Epidermal melanocyte (primary cell): ENCODE data around the gene PEAK3.

Experiments
- DNase-seq: peaks from one replicate; pipeline ENCODE4 v3.0.0; 2011; ENCODE audit warnings: low spot score; ENCODE audit not compliant: insufficient read length

PEAK3 gene

GRCh38 chr19:2251106-2252054 lies 30.6 kb downstream of the PEAK3 start:
- DNase-seq, result no peak

GRCh38 chr19:2250766-2251105 lies 31.2 kb downstream of the PEAK3 start:
- DNase-seq, result no peak

GRCh38 chr19:2249880-2250765 lies 31.9 kb downstream of the PEAK3 start:
- DNase-seq, result no peak

- DNase-seq, result no peak
These were observed 32.7 kb downstream of the PEAK3 start, which contains the start of gene AMH for GRCh38 chr19:2249010-2249866. AMH (plus strand) TSS chr19:2249323; CDS start chr19:2249333, 10 bp downstream.

GRCh38 chr19:2248136-2249009 lies 33.6 kb downstream of the PEAK3 start:
- no peak for DNase-seq

- DNase-seq, result no peak
These were observed 34.4 kb downstream of the PEAK3 start for GRCh38 chr19:2247433-2248101.

DNA sequence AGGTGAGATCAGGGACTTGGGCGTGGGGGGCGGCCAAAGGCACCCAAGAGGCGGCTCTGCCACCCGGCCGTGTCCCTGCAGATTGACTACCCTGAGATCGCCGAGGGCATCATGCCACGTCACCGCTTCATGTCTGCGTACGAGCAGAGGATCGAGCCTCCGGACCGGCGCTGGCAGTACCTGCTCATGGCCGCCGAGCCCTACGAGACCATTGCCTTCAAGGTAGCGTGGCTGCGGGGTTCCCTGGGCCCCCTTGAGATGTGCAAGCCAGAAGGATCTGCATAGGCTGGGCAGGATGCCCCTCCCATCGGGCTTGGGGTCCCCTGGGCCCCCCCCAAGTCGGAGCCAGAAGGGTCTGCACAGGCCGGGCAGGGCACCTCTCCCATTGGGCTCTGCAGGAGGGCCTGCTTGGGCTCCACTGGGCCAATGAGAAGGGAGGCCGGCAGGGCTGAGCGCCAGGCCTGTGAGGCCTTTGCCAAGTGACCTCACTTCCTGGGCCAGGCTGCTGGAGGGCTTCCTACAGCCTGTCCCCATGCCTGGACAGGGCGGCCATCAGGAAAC lies 35.1 kb downstream of the PEAK3 start:
- no peak for DNase-seq

DNA sequence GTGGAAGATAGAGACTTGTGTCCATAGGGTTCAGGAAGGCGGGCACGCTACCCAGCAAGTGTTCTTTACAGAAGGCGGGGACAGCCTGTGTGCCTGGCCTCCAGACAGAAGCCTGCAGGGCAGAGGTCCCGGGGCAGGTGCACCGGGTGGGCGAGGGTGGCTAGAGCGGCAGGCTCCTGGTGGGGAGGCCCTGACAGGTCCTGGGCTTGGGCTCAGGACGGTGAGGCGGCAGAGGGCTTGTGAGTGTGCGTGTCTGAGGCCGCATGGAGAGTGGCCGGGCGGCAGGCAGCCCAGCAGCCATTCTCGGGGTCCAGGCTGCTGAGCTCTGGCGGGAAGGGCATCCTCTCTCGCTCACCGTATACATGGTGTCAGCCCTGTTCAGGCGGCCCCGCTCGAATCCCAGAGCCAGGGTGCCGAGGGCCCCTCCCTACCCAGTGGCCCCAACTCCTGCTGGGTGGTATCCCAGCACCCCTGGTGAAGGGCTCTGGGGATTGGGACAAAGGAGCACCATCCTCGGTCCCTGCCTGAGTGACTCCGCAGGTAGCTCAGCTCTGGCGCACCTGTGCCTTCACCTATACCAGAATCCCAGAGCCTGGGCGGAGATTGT lies 35.9 kb downstream of the PEAK3 start:
- DNase-seq, result no peak

DNA sequence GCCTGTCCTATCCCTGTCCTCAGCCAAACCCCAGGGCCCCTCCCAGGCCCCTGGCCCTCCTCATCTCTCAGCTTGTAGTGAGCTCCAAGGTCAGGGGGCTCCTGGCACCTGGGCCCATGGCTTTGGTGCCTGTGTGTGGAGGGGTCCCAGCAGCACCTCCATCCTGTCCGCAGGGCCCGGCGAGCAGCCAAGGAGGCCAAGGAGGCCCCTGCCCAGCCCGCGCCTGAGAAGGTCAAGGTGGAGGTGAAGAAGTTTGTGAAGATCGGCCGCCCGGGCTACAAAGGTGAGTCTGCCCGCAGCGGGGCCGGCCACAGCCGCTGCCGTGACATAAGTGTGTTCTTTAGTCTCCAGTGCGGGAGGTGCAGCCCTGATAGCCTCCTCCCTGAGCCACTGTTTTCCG lies 36.7 kb downstream of the PEAK3 start:
- no peak for DNase-seq

DNA sequence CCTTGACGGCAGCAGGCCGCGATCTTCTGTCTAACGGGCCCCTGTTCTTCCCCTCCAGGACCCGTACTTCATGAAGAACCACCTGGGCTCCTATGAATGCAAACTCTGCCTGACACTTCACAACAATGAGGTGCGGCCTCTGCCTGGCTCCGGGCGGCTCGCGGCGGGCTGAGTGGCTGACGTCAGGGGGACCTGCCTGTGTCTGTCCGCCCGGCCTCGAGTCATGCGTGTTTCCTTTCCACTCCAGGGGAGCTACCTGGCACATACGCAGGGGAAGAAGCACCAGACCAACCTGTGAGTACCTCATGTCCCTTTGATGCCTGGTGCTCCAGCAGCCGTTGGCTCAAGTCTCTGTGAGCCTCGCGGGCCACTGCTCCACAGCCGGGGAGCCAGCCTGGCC lies 37.5 kb downstream of the PEAK3 start:
- no peak for DNase-seq

- no peak for DNase-seq
These were observed 37.9 kb downstream of the PEAK3 start for GRCh38 chr19:2244125-2244411.

GRCh38 chr19:2243274-2244124 lies 38.5 kb downstream of the PEAK3 start:
- DNase-seq, result no peak

DNA sequence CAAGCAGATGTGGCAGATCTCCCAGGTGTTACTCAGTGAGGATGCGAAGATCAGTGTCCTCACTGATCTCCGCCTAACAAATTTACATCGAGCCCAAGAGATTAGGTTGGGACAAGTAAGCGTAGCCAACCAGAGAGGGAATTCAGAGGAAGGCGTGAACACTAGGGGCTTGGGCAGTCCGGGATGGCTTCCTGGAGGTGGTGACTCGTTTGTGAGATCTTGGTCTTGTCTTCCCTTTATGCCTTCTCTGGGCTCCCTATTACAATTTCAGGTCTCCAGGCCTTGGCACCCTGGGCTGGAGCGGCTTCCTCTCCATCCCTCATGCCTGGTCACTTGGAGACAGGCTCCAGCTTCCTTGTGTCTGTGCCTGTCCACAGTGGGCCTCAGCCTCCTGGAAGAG lies 39.2 kb downstream of the PEAK3 start:
- no peak for DNase-seq

GRCh38 chr19:2242092-2242537 lies 39.9 kb downstream of the PEAK3 start:
- DNase-seq, result no peak

- no peak for DNase-seq
These were observed 40.9 kb downstream of the PEAK3 start for GRCh38 chr19:2240881-2241760.

DNA sequence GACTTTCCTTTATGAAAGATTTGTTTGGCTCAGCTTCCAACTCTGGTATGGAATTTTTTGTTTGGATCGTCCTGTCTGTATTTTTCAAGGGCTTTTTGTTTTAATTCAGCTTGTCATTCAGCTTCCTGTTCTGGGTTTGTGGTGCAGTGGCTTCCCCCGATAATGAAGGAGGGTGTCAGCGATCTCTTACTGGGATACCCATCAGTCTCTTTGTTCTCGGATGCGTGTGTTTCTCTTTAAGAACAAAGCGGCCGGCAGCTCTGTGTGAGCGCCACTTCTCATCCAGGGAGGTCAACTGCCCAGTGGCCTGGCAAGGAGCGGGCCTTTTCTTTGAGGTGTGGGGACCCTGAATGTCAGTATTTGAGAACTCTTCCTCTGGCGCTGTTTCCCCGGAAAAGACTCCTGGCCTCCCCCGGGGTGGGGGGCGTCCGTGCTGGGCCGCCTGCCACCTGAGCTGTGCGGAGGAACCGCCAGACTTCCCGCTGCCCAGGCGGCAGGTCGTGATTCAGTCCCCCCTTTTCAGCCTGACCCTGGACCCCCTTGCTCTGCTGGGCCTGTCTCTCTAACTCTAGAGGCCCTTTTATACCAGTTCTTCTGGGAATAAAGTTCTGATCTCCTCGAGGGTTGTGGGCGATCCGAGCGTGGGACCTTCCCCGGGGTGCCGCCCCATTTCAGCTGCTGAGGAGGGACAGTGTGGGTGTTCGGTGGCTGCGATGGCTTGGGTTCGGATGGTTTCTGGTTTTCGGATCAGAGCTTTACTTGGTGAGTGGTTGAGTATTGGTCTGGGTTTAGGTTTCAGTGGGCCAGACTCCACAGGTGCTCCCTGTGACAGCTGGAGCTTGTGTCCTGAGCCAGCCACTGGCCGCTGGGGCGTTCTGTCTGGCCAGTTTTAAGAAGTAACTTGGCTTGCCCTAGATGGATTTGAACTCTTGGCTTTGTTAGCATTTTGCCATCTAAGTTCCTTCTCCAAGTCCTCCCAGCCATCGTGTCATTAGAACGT lies 41.9 kb downstream of the PEAK3 start:
- no peak for DNase-seq
